Ascending aorta (tissue), 2 donors: ENCODE data around the gene ARHGEF4. TPM values are rescaled to one million over a fixed set of nuclear protein-coding genes. Genes with fewer than 3 reads are reported as not detected.

Experiments used
- DNase-seq, 2 donors: peaks; one replicate each; pipeline ENCODE4 v3.0.0-alpha.2; 2019; ENCODE audit warnings: low spot score in 2 of 2
- H3K27ac ChIP-seq, 2 donors: fragments of 200-600 bp; sonication (generic); one replicate each; pipeline ENCODE4 v1.5.1; 2016 to 2017; ENCODE audit warnings: mild to moderate bottlenecking in 1 of 2
- H3K27me3 ChIP-seq: fragments of 200-600 bp; sonication (generic); one replicate; pipeline ENCODE4 v1.5.1; 2017
- H3K36me3 ChIP-seq, 2 donors: fragments of 200-600 bp; sonication (generic); one replicate each; pipeline ENCODE4 v1.5.1; 2016
- H3K4me1 ChIP-seq, 2 donors: fragments of 200-600 bp; sonication (generic); one replicate each; pipeline ENCODE4 v1.5.1; 2016 to 2017; ENCODE audit warnings: mild to moderate bottlenecking in 1 of 2
- H3K4me3 ChIP-seq, 2 donors: fragments of 200-600 bp; sonication (generic); one replicate each; pipeline ENCODE4 v1.5.1; 2016 to 2017; ENCODE audit warnings: mild to moderate bottlenecking in 1 of 2
- H3K9me3 ChIP-seq, 2 donors: fragments of 200-600 bp; sonication (generic); one replicate each; pipeline ENCODE4 v1.5.1; 2016
- CTCF ChIP-seq, 3 experiments: fragments of 200-600 bp in 2 of 3; fragments of 450-650 bp in 1 of 3; sonication (generic) in 2 of 3; IDR thresholded peaks; one replicate each; pipeline ENCODE4 v1.5.1; 2016 to 2019; ENCODE audit warnings: antibody characterized with exemption in 3 of 3, mild to moderate bottlenecking in 1 of 3, moderate library complexity in 1 of 3
- intact Hi-C: fragments of 100-400 bp; cut with DNase I; formaldehyde crosslinking; loops from one replicate; pipeline ENCODE4 v1.15.1; 2023
- total RNA-seq: library from RNA; depleted of rRNA; stranded (reverse); fragments of >200 nt; gene quantifications from one replicate; pipeline ENCODE4 v1.1.0, GENCODE V29; 2016

Gene ARHGEF4
- total RNA-seq, 1 donor from 2014 or later = 9.6 TPM

- H3K27ac ChIP-seq = no peak overlapping the region
- H3K36me3 ChIP-seq = no peaks in the 10 kb centered on the region
- DNase-seq = no peak
- no peaks in the 10 kb centered on the region for H3K9me3 ChIP-seq
- H3K4me3 ChIP-seq = no peak overlapping the region
- H3K27me3 ChIP-seq = no peaks in the 10 kb centered on the region
- no peaks in the 10 kb centered on the region for H3K4me1 ChIP-seq
- intact Hi-C loops = no loop called here
- TF ChIP-seq CTCF (IDR thresholded peaks at IDR 0.05) = no peak
Observed at GRCh38 chr2:130851624-130852382, 15.1 kb downstream of the ARHGEF4 start.

DNA sequence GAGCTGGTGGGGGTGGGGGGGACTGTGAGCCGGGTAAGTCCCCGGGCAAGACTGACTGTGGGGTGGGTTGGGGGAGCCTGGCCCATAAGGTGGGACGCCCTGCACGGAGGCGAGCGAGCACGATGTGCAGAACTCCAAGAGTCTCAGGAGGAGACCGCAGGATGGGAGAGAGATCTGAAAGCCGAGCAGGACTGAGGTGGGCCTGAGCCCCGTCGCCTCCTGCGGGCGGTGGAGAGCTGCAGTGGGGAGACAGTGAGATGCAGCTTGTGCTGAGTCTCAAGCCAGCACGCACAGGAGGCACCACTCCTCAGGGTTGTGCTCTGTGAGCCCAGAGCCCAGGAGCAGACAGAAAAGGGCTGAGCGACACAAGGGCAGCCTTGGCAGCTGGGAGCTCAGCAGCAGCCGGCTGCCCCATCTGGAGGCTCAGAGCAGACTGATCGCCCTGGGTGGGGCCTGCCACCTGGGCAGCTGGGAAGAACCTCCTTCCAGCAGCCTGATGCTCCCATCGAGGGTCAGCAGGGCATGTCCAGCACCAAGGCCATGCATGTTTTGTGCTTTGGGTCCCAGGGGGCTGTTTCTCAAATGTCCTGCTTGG, 15.9 kb downstream of the ARHGEF4 start:
- TF ChIP-seq CTCF (IDR thresholded peaks at IDR 0.05) = no peak

DNA sequence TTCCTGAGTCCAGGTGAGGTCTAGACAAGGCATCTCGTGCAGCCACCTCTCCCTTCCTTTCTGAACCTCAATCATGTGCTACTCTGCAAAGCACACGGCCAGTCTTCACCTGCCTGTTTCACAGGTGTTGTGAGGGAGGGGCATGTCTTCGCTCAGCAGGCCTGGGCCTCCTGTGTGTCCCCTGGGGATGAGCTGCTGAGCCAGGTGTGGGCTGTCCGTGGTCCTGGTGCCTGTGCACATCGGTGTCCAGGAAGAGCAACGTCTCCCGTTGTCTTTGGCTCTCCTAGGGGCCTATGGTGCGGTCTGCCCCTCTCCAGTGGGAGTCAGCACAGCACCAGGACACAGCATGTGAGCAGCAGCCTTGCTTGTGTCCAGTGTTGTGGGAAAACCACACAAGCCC, 16.7 kb downstream of the ARHGEF4 start:
- H3K4me3 ChIP-seq = no peak overlapping the region
- H3K36me3 ChIP-seq = no peaks in the 10 kb centered on the region
- no peak for DNase-seq
- H3K4me1 ChIP-seq = no peaks in the 10 kb centered on the region
- intact Hi-C loops = no loop called here
- H3K27me3 ChIP-seq = no peaks in the 10 kb centered on the region
- H3K27ac ChIP-seq = no peak overlapping the region
- H3K9me3 ChIP-seq = no peaks in the 10 kb centered on the region
- no peak for TF ChIP-seq CTCF (IDR thresholded peaks at IDR 0.05)

More for the DNA sequence above, 15.9 kb downstream of the ARHGEF4 start:
- no peak for DNase-seq
- Histone ChIP-seq H3K9me3 (no peaks in the 10 kb centered on the region), H3K27me3 (no peaks in the 10 kb centered on the region), H3K27ac (no peak overlapping the region), H3K4me1 (no peaks in the 10 kb centered on the region), H3K36me3 (no peaks in the 10 kb centered on the region), H3K4me3 (no peak overlapping the region)
- intact Hi-C loops = no loop called here

GRCh38 chr2:130854301-130854700, 17.6 kb downstream of the ARHGEF4 start:
- intact Hi-C loops = no loop called here
- H3K4me1 ChIP-seq = no peaks in the 10 kb centered on the region
- TF ChIP-seq CTCF (IDR thresholded peaks at IDR 0.05) = no peak
- DNase-seq = no peak
- H3K9me3 ChIP-seq = no peaks in the 10 kb centered on the region
- H3K27ac ChIP-seq = no peak overlapping the region
- no peaks in the 10 kb centered on the region for H3K27me3 ChIP-seq
- H3K36me3 ChIP-seq = no peaks in the 10 kb centered on the region
- no peak overlapping the region for H3K4me3 ChIP-seq

- Histone ChIP-seq H3K4me3 (no peak overlapping the region), H3K27ac (no peak overlapping the region), H3K4me1 (no peaks in the 10 kb centered on the region), H3K9me3 (no peaks in the 10 kb centered on the region), H3K36me3 (no peaks in the 10 kb centered on the region), H3K27me3 (no peaks in the 10 kb centered on the region)
- intact Hi-C loops = no loop called here
- no peak for TF ChIP-seq CTCF (IDR thresholded peaks at IDR 0.05)
- DNase-seq = no peak
Observed at GRCh38 chr2:130864830-130865800, 28.4 kb downstream of the ARHGEF4 start.
